MCF 10A (cell line): ENCODE measurements around the gene NTRK2. TPM values are rescaled to one million over a fixed set of nuclear protein-coding genes. Genes with fewer than 3 reads are reported as not detected.

ENCODE experiments used
- BruUV-seq: library from RNA; stranded (reverse); fragments of 400-500 nt; replicated peaks from 2 replicates; lab custom pipeline; 2021; lab: Mats Ljungman, UMichigan
- CTCF ChIA-PET: fragments of 300-600 bp; sonication (Branson Sonifier 250); formaldehyde crosslinking; extraction: SDS; loops from one replicate; lab custom pipeline; 2021; ENCODE audit warnings: antibody characterized with exemption, inconsistent platforms; lab: Yijun Ruan, JAX
- POLR2A ChIA-PET: fragments of 300-600, 350-650 bp; sonication (Branson Sonifier 250); formaldehyde crosslinking; extraction: SDS; loops from one replicate; lab custom pipeline; 2020; ENCODE audit warnings: antibody characterized with exemption, inconsistent platforms; lab: Yijun Ruan, JAX
- DNase-seq: peaks from one replicate; pipeline ENCODE4 v3.0.0-alpha.2; 2018; ENCODE audit not compliant: unreplicated experiment
- H3K27ac Mint-ChIP-seq: one replicate; pipeline ENCODE4 v1.8.0; 2022; ENCODE audit warnings: mild to moderate bottlenecking, low read depth, mixed read lengths; ENCODE audit not compliant: unreplicated experiment
- H3K27me3 Mint-ChIP-seq: one replicate; pipeline ENCODE4 v1.8.0; 2022; ENCODE audit warnings: mixed read lengths; ENCODE audit not compliant: insufficient read depth, unreplicated experiment
- H3K36me3 Mint-ChIP-seq: one replicate; pipeline ENCODE4 v1.8.0; 2022; ENCODE audit warnings: mild to moderate bottlenecking, moderate library complexity, mixed read lengths; ENCODE audit not compliant: insufficient read depth, unreplicated experiment
- H3K4me1 Mint-ChIP-seq: one replicate; pipeline ENCODE4 v1.8.0; 2022; ENCODE audit warnings: mixed read lengths; ENCODE audit not compliant: insufficient read depth, unreplicated experiment
- H3K4me3 Mint-ChIP-seq: one replicate; pipeline ENCODE4 v1.8.0; 2022; ENCODE audit warnings: mild to moderate bottlenecking, moderate library complexity, mixed read lengths; ENCODE audit not compliant: unreplicated experiment
- H3K9me3 Mint-ChIP-seq: one replicate; pipeline ENCODE4 v1.8.0; 2022; ENCODE audit warnings: mixed read lengths; ENCODE audit not compliant: unreplicated experiment
- intact Hi-C: fragments of 100-400 bp; cut with micrococcal nuclease; formaldehyde crosslinking; loops from 2 replicates; pipeline ENCODE4 v1.14.1; 2022
- total RNA-seq: library from RNA; stranded (reverse); gene quantifications from 2 replicates; pipeline ENCODE4 v1.2.3, GENCODE V29; 2022
- TF ChIP-seq, protein P1 (sequence below): fragments of 200-600 bp; IDR thresholded peaks from one replicate; pipeline ENCODE4 v1.8.0; 2022; ENCODE audit warnings: antibody characterized with exemption, mild to moderate bottlenecking; ENCODE audit not compliant: unreplicated experiment

NTRK2 gene
- total RNA-seq, 1 experiment from 2014 or later = not detected

DNA sequence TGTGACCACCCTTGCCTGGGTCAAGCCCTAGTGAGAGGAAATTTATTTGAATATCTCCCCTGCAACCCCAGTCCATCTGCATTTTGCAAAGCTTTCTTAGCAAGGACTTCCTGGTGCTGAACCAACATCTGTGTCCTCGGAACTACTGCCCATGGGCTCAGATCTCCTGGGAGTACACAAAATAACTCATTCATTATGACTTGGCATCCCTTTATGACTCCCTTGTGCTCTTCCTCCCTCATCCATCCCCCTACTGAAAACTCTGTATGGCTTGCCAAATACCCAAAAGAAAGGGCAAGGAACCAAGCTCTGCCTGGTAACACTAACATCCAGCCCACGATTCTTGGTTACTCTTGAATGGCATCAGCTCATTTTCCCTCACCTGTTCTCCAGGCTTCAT is 368.5 kb downstream of the NTRK2 start:
- no peak for DNase-seq
- CTCF ChIA-PET = no interaction called here

DNA sequence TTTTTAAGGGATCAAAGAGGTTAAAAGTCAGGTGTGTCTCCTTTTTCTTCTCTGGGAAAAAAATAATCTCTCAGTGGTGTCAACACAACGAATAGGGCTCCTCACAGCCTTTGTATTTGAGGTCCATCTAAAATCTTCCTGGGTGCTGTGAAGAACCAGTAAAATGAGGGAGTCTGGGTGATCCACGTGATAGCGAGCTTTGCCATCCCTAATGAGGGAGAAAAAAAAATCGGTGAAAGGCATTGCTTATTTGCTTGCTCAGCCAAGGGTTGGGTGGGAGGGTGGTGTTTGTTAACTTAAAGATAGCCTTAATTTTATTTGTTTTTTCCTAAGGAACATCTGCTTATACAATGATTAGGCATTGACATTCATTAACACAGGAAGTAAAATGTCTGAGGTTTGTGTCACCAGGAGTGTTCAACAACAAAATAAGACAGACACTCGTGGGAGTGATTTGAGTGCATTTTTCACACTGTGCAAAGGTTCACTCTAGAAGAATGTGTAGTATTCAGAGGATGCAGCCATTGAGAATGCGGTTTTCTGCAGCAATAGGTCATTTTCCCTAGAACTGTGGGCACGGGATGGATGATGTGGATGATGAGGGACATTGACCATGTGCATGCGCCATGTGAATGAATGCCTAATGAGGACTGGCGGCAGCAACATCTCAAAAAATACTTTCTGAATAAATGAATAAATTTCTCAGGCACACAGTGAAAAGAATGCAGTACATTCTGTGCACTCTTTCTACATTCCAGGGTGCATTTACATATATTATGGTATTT is 369.5 kb downstream of the NTRK2 start:
- no TSS peak for BruUV-seq
- no peaks in the 10 kb centered on the region for H3K36me3 Mint-ChIP-seq
- H3K4me1 Mint-ChIP-seq = no peaks in the 10 kb centered on the region
- H3K27me3 Mint-ChIP-seq = no peaks in the 10 kb centered on the region
- no peaks in the 10 kb centered on the region for H3K9me3 Mint-ChIP-seq
- intact Hi-C loops = no loop called here
- no peak overlapping the region for H3K4me3 Mint-ChIP-seq
- no peak overlapping the region for H3K27ac Mint-ChIP-seq
- CTCF ChIA-PET = no interaction called here
- POLR2A ChIA-PET = no interaction called here
- TF ChIP-seq, protein P1, sequence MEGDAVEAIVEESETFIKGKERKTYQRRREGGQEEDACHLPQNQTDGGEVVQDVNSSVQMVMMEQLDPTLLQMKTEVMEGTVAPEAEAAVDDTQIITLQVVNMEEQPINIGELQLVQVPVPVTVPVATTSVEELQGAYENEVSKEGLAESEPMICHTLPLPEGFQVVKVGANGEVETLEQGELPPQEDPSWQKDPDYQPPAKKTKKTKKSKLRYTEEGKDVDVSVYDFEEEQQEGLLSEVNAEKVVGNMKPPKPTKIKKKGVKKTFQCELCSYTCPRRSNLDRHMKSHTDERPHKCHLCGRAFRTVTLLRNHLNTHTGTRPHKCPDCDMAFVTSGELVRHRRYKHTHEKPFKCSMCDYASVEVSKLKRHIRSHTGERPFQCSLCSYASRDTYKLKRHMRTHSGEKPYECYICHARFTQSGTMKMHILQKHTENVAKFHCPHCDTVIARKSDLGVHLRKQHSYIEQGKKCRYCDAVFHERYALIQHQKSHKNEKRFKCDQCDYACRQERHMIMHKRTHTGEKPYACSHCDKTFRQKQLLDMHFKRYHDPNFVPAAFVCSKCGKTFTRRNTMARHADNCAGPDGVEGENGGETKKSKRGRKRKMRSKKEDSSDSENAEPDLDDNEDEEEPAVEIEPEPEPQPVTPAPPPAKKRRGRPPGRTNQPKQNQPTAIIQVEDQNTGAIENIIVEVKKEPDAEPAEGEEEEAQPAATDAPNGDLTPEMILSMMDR = no peak
- DNase-seq = no peak

More for the DNA sequence above, 368.5 kb downstream of the NTRK2 start:
- H3K9me3 Mint-ChIP-seq = no peaks in the 10 kb centered on the region
- TF ChIP-seq, protein P1 = no peak
- H3K36me3 Mint-ChIP-seq = no peaks in the 10 kb centered on the region
- no peak overlapping the region for H3K27ac Mint-ChIP-seq
- H3K27me3 Mint-ChIP-seq = no peaks in the 10 kb centered on the region
- no peaks in the 10 kb centered on the region for H3K4me1 Mint-ChIP-seq
- no TSS peak for BruUV-seq
- intact Hi-C loops = no loop called here
- POLR2A ChIA-PET = interaction anchor here (1.8 kb wide), 1 partner anchor 15 kb away, joined by 4 read pairs; no protein-coding TSS in a partner anchor
- H3K4me3 Mint-ChIP-seq = no peak overlapping the region

- H3K4me1 Mint-ChIP-seq = no peaks in the 10 kb centered on the region
- no peak overlapping the region for H3K4me3 Mint-ChIP-seq
- H3K9me3 Mint-ChIP-seq = no peaks in the 10 kb centered on the region
- intact Hi-C loops = no loop called here
- no TSS peak for BruUV-seq
- CTCF ChIA-PET = interaction anchor here (0.9 kb wide), 1 partner anchor 50 kb away, joined by 3 read pairs; no protein-coding TSS in a partner anchor
- no peak for DNase-seq
- no peaks in the 10 kb centered on the region for H3K27me3 Mint-ChIP-seq
- no peak overlapping the region for H3K27ac Mint-ChIP-seq
- H3K36me3 Mint-ChIP-seq = no peaks in the 10 kb centered on the region
- POLR2A ChIA-PET = no interaction called here
- TF ChIP-seq, protein P1 = no peak
Observed at GRCh38 chr9:85040146-85040545, 370.6 kb downstream of the NTRK2 start.

GRCh38 chr9:85040821-85041465 is 371.4 kb downstream of the NTRK2 start:
- intact Hi-C loops = no loop called here
- no peaks in the 10 kb centered on the region for H3K36me3 Mint-ChIP-seq

More at GRCh38 chr9:85040821-85041465, 371.4 kb downstream of the NTRK2 start:
- POLR2A ChIA-PET = no interaction called here
- Mint-ChIP-seq H3K27ac (no peak overlapping the region), H3K4me3 (no peak overlapping the region), H3K9me3 (no peaks in the 10 kb centered on the region), H3K4me1 (no peaks in the 10 kb centered on the region), H3K27me3 (no peaks in the 10 kb centered on the region)
- DNase-seq = no peak
- TF ChIP-seq, protein P1 = no peak
- BruUV-seq = no TSS peak
- CTCF ChIA-PET = no interaction called here
